OCI-LY7 (cell line): Measurements from ENCODE around the gene CECR2.

Source experiments
- CTCF ChIP-seq: fragments of 200-600 bp; sonication (generic); conservative IDR thresholded peaks from 2 replicates; pipeline ENCODE4 v1.5.1; 2014; ENCODE audit warnings: mild to moderate bottlenecking, antibody characterized with exemption, low read length, moderate library complexity, mixed read lengths
- EZH2phosphoT487 ChIP-seq: fragments of 200-600 bp; sonication (generic); IDR thresholded peaks from 2 replicates; pipeline ENCODE4 v1.6.1; 2018; ENCODE audit warnings: low read depth, borderline replicate concordance, mild to moderate bottlenecking, mixed run types, antibody characterized with exemption, low read length, moderate library complexity, mixed read lengths

- no peak for TF ChIP-seq CTCF
- no peak for TF ChIP-seq EZH2phosphoT487
These were observed 2.2 kb downstream of the CECR2 start for GRCh38 chr22:17371448-17371847.
